ENCODE results near the gene USP5.

DNA sequence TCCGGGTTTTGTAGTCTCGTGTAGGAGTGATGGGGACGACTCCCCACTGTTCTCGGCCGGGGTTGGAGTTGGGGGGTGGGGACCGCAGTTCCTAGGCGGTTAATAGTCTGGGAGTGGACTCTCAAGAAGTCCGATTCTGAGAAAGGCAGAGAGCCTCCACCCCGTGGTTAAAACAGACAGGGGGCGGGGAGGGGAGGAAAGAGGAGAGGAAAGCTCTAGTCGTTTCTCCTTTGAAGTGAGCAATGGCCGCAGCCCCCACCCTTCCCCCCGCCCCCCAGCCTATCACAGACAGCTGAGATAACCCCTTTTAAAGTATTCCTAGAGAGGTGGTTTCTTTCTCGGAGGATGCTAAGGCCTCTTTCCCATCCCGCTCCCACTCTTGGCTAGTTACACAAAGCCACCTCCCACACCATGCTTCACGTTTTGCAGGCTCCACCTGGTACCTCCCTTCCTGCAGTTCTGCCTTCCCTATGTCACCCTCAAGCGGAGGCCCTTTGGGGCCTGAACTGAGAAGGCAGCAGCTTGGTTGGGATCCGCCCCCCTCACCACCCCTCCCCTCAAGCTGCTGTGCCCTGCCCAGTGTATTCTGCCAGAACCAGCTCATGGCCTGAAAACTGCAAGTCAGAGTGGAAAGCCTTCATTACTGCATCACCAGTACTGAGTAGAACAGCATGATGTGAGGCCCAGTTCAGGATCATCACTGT, 853 bp downstream of the USP5 start:
- TF ChIP-seq POLR2A (IDR thresholded peaks at IDR 0.05) (no peak), CTCF (IDR thresholded peaks at IDR 0.05) (no peak)

Data from vagina (tissue), 2 donors.